H1 (cell line): ENCODE data around the gene ANLN. TPM values are rescaled to one million over a fixed set of nuclear protein-coding genes. Genes with fewer than 3 reads are reported as not detected.

Source experiments
- CTCF ChIA-PET: fragments of 300-600 bp; sonication (Branson Sonifier 250); formaldehyde crosslinking; loops from one replicate; lab custom pipeline; 2021; ENCODE audit not compliant: partially characterized antibody; lab: Charles Lee
- POLR2A ChIA-PET: fragments of 300-600 bp; sonication (Branson Sonifier 250); formaldehyde crosslinking; loops from one replicate; lab custom pipeline; 2021; ENCODE audit warnings: inconsistent platforms; ENCODE audit not compliant: partially characterized antibody; lab: Charles Lee
- DNase-seq, 2 experiments: peaks; one replicate each; pipeline versions ENCODE4 v3.0.0 to v3.0.0-alpha.2; 2010 to 2022; ENCODE audit warnings: low spot score in 2 of 2, low read depth in 1 of 2, mixed read lengths in 1 of 2
- FAIRE-seq: peaks from 2 replicates; lab custom pipeline; 2011; peaks lifted over from hg19 to GRCh38; lab: Jason Lieb, UNC
- H2AFZ ChIP-seq: 2 replicates; pipeline ENCODE4 v1.8.1; 2012; ENCODE audit warnings: low read length, inconsistent platforms
- H2AK5ac ChIP-seq: 2 replicates; pipeline ENCODE4 v1.6.1; 2013; ENCODE audit warnings: low read depth, low read length
- H2BK120ac ChIP-seq: replicated peaks from 2 replicates; pipeline ENCODE3; 2013; ENCODE audit warnings: low read depth, low read length, inconsistent platforms
- H2BK12ac ChIP-seq: 2 replicates; pipeline ENCODE4 v1.6.1; 2013; ENCODE audit warnings: low read depth, low read length
- H2BK15ac ChIP-seq: 2 replicates; pipeline ENCODE4 v1.6.1; 2013; ENCODE audit warnings: low read length
- H2BK20ac ChIP-seq: 2 replicates; pipeline ENCODE4 v1.6.1; 2013; ENCODE audit warnings: low read length
- H2BK5ac ChIP-seq: 2 replicates; pipeline ENCODE4 v1.6.1; 2013; ENCODE audit warnings: low read depth, low read length
- H3K14ac ChIP-seq: 2 replicates; pipeline ENCODE4 v1.6.1; 2013; ENCODE audit warnings: inconsistent platforms; ENCODE audit not compliant: insufficient read length
- H3K18ac ChIP-seq: 2 replicates; pipeline ENCODE4 v1.6.1; 2013; ENCODE audit warnings: low read length; ENCODE audit errors: extremely low read depth
- H3K23ac ChIP-seq: 2 replicates; pipeline ENCODE4 v1.6.1; 2013; ENCODE audit warnings: inconsistent platforms; ENCODE audit not compliant: insufficient read length
- H3K23me2 ChIP-seq: 2 replicates; pipeline ENCODE4 v1.6.1; 2013; ENCODE audit warnings: low read depth, low read length
- H3K27ac ChIP-seq: 2 replicates; pipeline ENCODE4 v1.6.1; 2011; ENCODE audit warnings: low read depth, low read length, inconsistent platforms
- H3K27me3 ChIP-seq, 4 experiments: replicated peaks in 1 of 4; 1 replicate in 1 of 4; 2 replicates in 3 of 4; pipeline versions ENCODE4 v1.6.1 to v1.8.1; 2011 to 2013; ENCODE audit warnings: low read length in 3 of 4, mild to moderate bottlenecking in 3 of 4, inconsistent platforms in 2 of 4, mixed read lengths in 2 of 4, moderate library complexity in 1 of 4; ENCODE audit not compliant: control insufficient read depth in 3 of 4, insufficient read depth in 3 of 4; ENCODE audit errors: extremely low read depth in 1 of 4
- H3K36me3 ChIP-seq, 4 experiments: 2 replicates each; pipeline versions ENCODE4 v1.6.1 to v1.8.1; 2011 to 2013; ENCODE audit warnings: mild to moderate bottlenecking in 4 of 4, low read length in 3 of 4, moderate library complexity in 2 of 4, control low read depth in 1 of 4, inconsistent platforms in 1 of 4; ENCODE audit not compliant: insufficient read depth in 4 of 4, control insufficient read depth in 2 of 4
- H3K4ac ChIP-seq: replicated peaks from 2 replicates; pipeline ENCODE3; 2013; ENCODE audit warnings: low read length, low read depth, mixed read lengths, inconsistent platforms; ENCODE audit not compliant: insufficient read length
- H3K4me1 ChIP-seq, 4 experiments: replicated peaks in 1 of 4; 1 replicate in 1 of 4; 2 replicates in 3 of 4; pipeline versions ENCODE4 v1.6.1 to v1.8.1; 2011 to 2013; ENCODE audit warnings: low read length in 3 of 4, inconsistent platforms in 2 of 4, mixed read lengths in 1 of 4; ENCODE audit not compliant: insufficient read depth in 4 of 4, control insufficient read depth in 3 of 4
- H3K4me2 ChIP-seq, 2 experiments: 2 replicates each; pipeline versions ENCODE4 v1.6.1 to v1.8.1; 2011 to 2013; ENCODE audit warnings: low read depth in 2 of 2, low read length in 2 of 2, control low read depth in 1 of 2, inconsistent platforms in 1 of 2, mild to moderate bottlenecking in 1 of 2; ENCODE audit not compliant: insufficient read depth in 1 of 2
- H3K4me3 ChIP-seq, 4 experiments: fragments of 200-600, 300-600 bp in 1 of 4; sonication (generic), shearing (Covaris generic), sonication (Bioruptor Twin) in 1 of 4; 2 replicates each; pipeline versions ENCODE4 v1.5.1 to v1.8.1; 2011 to 2016; ENCODE audit warnings: low read length in 4 of 4, low read depth in 3 of 4, control low read depth in 2 of 4, inconsistent platforms in 2 of 4, mild to moderate bottlenecking in 2 of 4, mixed read lengths in 1 of 4, moderate library complexity in 1 of 4; ENCODE audit not compliant: insufficient read depth in 2 of 4; ENCODE audit errors: extremely low read depth in 1 of 4
- H3K56ac ChIP-seq: replicated peaks from 2 replicates; pipeline ENCODE3; 2013; ENCODE audit warnings: low read depth, mild to moderate bottlenecking, mixed read lengths, low read length, inconsistent platforms; ENCODE audit not compliant: insufficient read length
- H3K79me1 ChIP-seq: 2 replicates; pipeline ENCODE4 v1.6.1; 2013; ENCODE audit warnings: low read depth, low read length, control low read depth
- H3K79me2 ChIP-seq, 2 experiments: 2 replicates each; pipeline versions ENCODE4 v1.6.1 to v1.8.1; 2012 to 2013; ENCODE audit warnings: low read length in 2 of 2, mild to moderate bottlenecking in 2 of 2, inconsistent platforms in 1 of 2; ENCODE audit not compliant: insufficient read depth in 2 of 2, control insufficient read depth in 1 of 2
- H3K9ac ChIP-seq, 4 experiments: replicated peaks in 1 of 4; 1 replicate in 1 of 4; 2 replicates in 3 of 4; pipeline versions ENCODE4 v1.6.1 to v1.8.1; 2011 to 2013; ENCODE audit warnings: low read depth in 3 of 4, low read length in 3 of 4, control low read depth in 2 of 4, mild to moderate bottlenecking in 2 of 4, moderate library complexity in 2 of 4, inconsistent platforms in 1 of 4; ENCODE audit errors: extremely low read depth in 1 of 4
- H3K9me3 ChIP-seq, 2 experiments: 2 replicates each; pipeline versions ENCODE4 v1.6.1 to v1.8.1; 2012 to 2013; ENCODE audit warnings: mild to moderate bottlenecking in 2 of 2, moderate library complexity in 2 of 2, control low read depth in 1 of 2, inconsistent platforms in 1 of 2, low read depth in 1 of 2, low read length in 1 of 2, mixed read lengths in 1 of 2; ENCODE audit not compliant: insufficient read depth in 2 of 2
- H4K20me1 ChIP-seq, 2 experiments: replicated peaks in 1 of 2; 2 replicates each; pipeline versions ENCODE3 to v1.8.1; 2011 to 2013; ENCODE audit warnings: inconsistent platforms in 2 of 2, low read length in 2 of 2, mild to moderate bottlenecking in 1 of 2; ENCODE audit not compliant: insufficient read depth in 2 of 2, control insufficient read depth in 1 of 2
- H4K5ac ChIP-seq: 2 replicates; pipeline ENCODE4 v1.6.1; 2013; ENCODE audit warnings: low read length, low read depth, mixed read lengths, inconsistent platforms; ENCODE audit not compliant: insufficient read length
- H4K8ac ChIP-seq: 2 replicates; pipeline ENCODE4 v1.8.0; 2013; ENCODE audit warnings: mild to moderate bottlenecking, moderate library complexity, low read length, inconsistent platforms; ENCODE audit not compliant: insufficient read depth; ENCODE audit errors: extremely low read depth
- H4K91ac ChIP-seq: replicated peaks from 2 replicates; pipeline ENCODE3; 2013; ENCODE audit warnings: low read length, mixed read lengths, inconsistent platforms; ENCODE audit not compliant: insufficient read length
- ATF2 ChIP-seq: IDR thresholded peaks from 2 replicates; pipeline ENCODE4 v1.6.1; 2012; ENCODE audit warnings: low read length, inconsistent platforms
- CBX8 ChIP-seq: fragments of 300-800, 300-1000 bp; sonication (generic); IDR thresholded peaks from 2 replicates; pipeline ENCODE4 v1.7.1; 2016; ENCODE audit warnings: low read depth, low read length, borderline replicate concordance
- EP300 ChIP-seq, 2 experiments: IDR thresholded peaks; 1 replicate in 1 of 2; 2 replicates in 1 of 2; pipeline ENCODE4 v1.6.1; 2011 to 2012; ENCODE audit warnings: low read depth in 2 of 2, low read length in 2 of 2, mild to moderate bottlenecking in 2 of 2, borderline replicate concordance in 1 of 2, inconsistent platforms in 1 of 2, moderate library complexity in 1 of 2
- FOSL1 ChIP-seq: IDR thresholded peaks from 2 replicates; pipeline ENCODE4 v1.6.1; 2011; ENCODE audit warnings: mild to moderate bottlenecking, low read depth, low read length, moderate library complexity; ENCODE audit not compliant: insufficient read depth
- GABPA ChIP-seq: IDR thresholded peaks from 2 replicates; pipeline ENCODE4 v1.6.1; 2011; ENCODE audit warnings: mild to moderate bottlenecking, low read length, moderate library complexity, borderline replicate concordance; ENCODE audit not compliant: insufficient read depth
- HDAC2 ChIP-seq, 2 experiments: fragments of 300-600 bp in 1 of 2; sonication (generic) in 1 of 2; IDR thresholded peaks; 2 replicates each; pipeline ENCODE4 v1.6.1; 2011 to 2012; ENCODE audit warnings: low read depth in 2 of 2, low read length in 2 of 2, mild to moderate bottlenecking in 2 of 2, moderate library complexity in 2 of 2, borderline replicate concordance in 1 of 2, inconsistent platforms in 1 of 2
- JUN ChIP-seq: IDR thresholded peaks from 2 replicates; pipeline ENCODE4 v1.6.1; 2011; ENCODE audit warnings: low read depth, mild to moderate bottlenecking, improper control_type of control experiment, low read length
- JUND ChIP-seq: IDR thresholded peaks from 2 replicates; pipeline ENCODE4 v1.6.1; 2011; ENCODE audit warnings: mild to moderate bottlenecking, improper control_type of control experiment, low read length
- MAX ChIP-seq: IDR thresholded peaks from 2 replicates; pipeline ENCODE4 v1.6.1; 2012; ENCODE audit warnings: inconsistent platforms
- POLR2A ChIP-seq, 2 experiments: IDR thresholded peaks; 1 replicate in 1 of 2; 2 replicates in 1 of 2; pipeline ENCODE4 v1.6.1; 2011; ENCODE audit warnings: low read depth in 2 of 2, low read length in 2 of 2, mild to moderate bottlenecking in 2 of 2; ENCODE audit errors: control extremely low read depth in 1 of 2
- SAP30 ChIP-seq: fragments of 300-600 bp; sonication (generic); IDR thresholded peaks from 2 replicates; pipeline ENCODE4 v1.7.1; 2012; ENCODE audit warnings: low read length, moderate library complexity, mild to moderate bottlenecking, inconsistent platforms; ENCODE audit not compliant: insufficient read depth, insufficient replicate concordance
- TBP ChIP-seq: IDR thresholded peaks from 2 replicates; pipeline ENCODE4 v1.6.1; 2011; ENCODE audit warnings: low read depth, low read length, improper control_type of control experiment
- WGBS, 2 experiments: shearing (Covaris generic) in 1 of 2; methylation state at CpG; one replicate each; pipeline versions ENCODE4 v1.1.6 to v1.1.7; 2013 to 2015; ENCODE audit warnings: low lambda C conversion rate in 2 of 2, mixed read lengths in 2 of 2, inconsistent platforms in 1 of 2, low coverage in 1 of 2, missing lambda C conversion rate in 1 of 2; ENCODE audit not compliant: insufficient replicate concordance in 2 of 2, insufficient coverage in 1 of 2, insufficient read length in 1 of 2; ENCODE audit errors: extremely low coverage in 1 of 2, missing lambda C conversion rate in 1 of 2; 5-methylcytosine and 5-hydroxymethylcytosine counted together
- polyA plus RNA-seq, 7 experiments: library from polyadenylated mRNA; depleted of rRNA in 3 of 7; stranded (reverse) in 5 of 7; unstranded in 2 of 7; fragments of >200 nt in 5 of 7; fragments of 200-250 nt in 2 of 7; gene quantifications; 1 replicate in 5 of 7; 2 replicates in 1 of 7; 4 replicates in 1 of 7; pipeline versions ENCODE4 v1.2.1 to v1.2.3, GENCODE V29; 2011 to 2013; ENCODE audit warnings: missing spikeins in 2 of 7, mixed read lengths in 2 of 7
- total RNA-seq: library from RNA; stranded (reverse); fragmentation: NEBNext Ultra II Directional; extraction: Animal tissue kit (Norgen Biotek cat#: 25700); gene quantifications from 2 replicates; pipeline ENCODE4 v1.2.1, GENCODE V29; 2021

Gene ANLN
- total and polyA plus RNA-seq, 2 of the 8 experiments (the other 6 are each of a cell fraction or from before 2014, with no cell fraction given), result 18.5 to 90.1 TPM

GRCh38 chr7:36381056-36381455 lies 8.6 kb upstream of the ANLN start:
- H2BK20ac ChIP-seq, result no peak overlapping the region
- H2BK12ac ChIP-seq, result no peak overlapping the region
- ChIA-PET CTCF (interaction anchor here (1.6 kb wide), 1 partner anchor 14 kb away, joined by 4 read pairs; no protein-coding TSS in a partner anchor), POLR2A (interaction anchor here (0.8 kb wide), 1 partner anchor 9 kb away, joined by 3 read pairs; the partner anchor contains the start of gene ANLN)
- H4K5ac ChIP-seq, result no peak overlapping the region
- no peak for FAIRE-seq
- H3K23me2 ChIP-seq, result no peaks in the 10 kb centered on the region
- no peak overlapping the region for H3K23ac ChIP-seq
- H3K4me2 ChIP-seq, result no peak overlapping the region
- H4K20me1 ChIP-seq, result no peaks in the 10 kb centered on the region
- H4K8ac ChIP-seq, result no peak overlapping the region
- no peak overlapping the region for H3K18ac ChIP-seq
- H3K9ac ChIP-seq, result no peak overlapping the region
- H2BK5ac ChIP-seq, result no peak overlapping the region
- H2AK5ac ChIP-seq, result no peak overlapping the region
- no peaks in the 10 kb centered on the region for H3K79me2 ChIP-seq
- H4K91ac ChIP-seq, result no peak overlapping the region
- no peak overlapping the region for H2BK120ac ChIP-seq
- no peaks in the 10 kb centered on the region for H3K27me3 ChIP-seq
- peaks cover 5 to 6% of the 10 kb centered on the region in 2 experiments; a peak in 3 of 4 replicates for H3K9me3 ChIP-seq
- H3K4me1 ChIP-seq, result no peaks in the 10 kb centered on the region
- no peak for DNase-seq
- H3K79me1 ChIP-seq, result no peaks in the 10 kb centered on the region
- no peak overlapping the region for H2AFZ ChIP-seq
- no peak overlapping the region for H3K4ac ChIP-seq
- no peak overlapping the region for H3K14ac ChIP-seq
- H3K27ac ChIP-seq, result no peak overlapping the region
- H3K4me3 ChIP-seq, result no peak overlapping the region
- 89% methylated on average over 2 of the region's 2 CpGs; no CpG with 5 or more reads in 1 of the 2 experiments for WGBS, 2 experiments
- H3K56ac ChIP-seq, result no peak overlapping the region
- no peak overlapping the region for H2BK15ac ChIP-seq
- H3K36me3 ChIP-seq, result no peaks in the 10 kb centered on the region
- TF ChIP-seq HDAC2 (IDR thresholded peaks at IDR 0.05; ENCODE audit: borderline replicate concordance in 1 of 2, low read depth in 2 of 2, low read length in 2 of 2) (no peak), MAX (no peak), SAP30 (no peak), GABPA (no peak), JUN (no peak), EP300 (IDR thresholded peaks at IDR 0.05; ENCODE audit: borderline replicate concordance in 1 of 2, low read depth in 2 of 2, low read length in 2 of 2) (no peak), FOSL1 (no peak), POLR2A (IDR thresholded peaks at IDR 0.05; ENCODE audit: control extremely low read depth in 1 of 2, low read depth in 2 of 2, low read length in 2 of 2) (no peak), CBX8 (no peak), TBP (no peak), JUND (no peak), ATF2 (no peak)
